T-helper 2 cell (primary cell): ENCODE data around the gene STIMATE.

ENCODE experiments used
- DNase-seq, 5 experiments: peaks; one replicate each; pipeline versions ENCODE4 v3.0.0 to v3.0.0-alpha.2; 2012 to 2022

STIMATE gene

GRCh38 chr3:52816199-52816598, 81.1 kb downstream of the STIMATE start:
- DNase-seq: no peak

DNA sequence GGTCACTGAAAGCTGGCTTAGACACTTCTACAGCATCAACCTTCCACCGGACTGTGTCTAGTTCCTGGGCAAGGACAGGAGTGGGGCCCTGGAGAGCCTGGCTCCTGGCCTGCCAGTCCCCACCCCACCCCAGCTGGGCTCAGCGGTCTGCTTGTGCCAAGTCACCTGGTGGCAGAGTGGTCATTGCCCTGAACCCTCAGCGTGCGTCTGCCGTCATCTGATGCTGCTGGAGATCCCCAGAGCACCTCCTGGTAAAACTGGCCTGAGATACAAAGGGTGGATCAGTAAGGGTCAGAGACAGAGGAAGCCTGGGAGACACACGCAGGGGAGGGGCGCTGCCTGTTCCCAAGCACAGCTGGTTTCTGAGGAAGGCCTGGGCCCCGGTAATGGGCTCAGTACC, 83.5 kb downstream of the STIMATE start:
- no peak for DNase-seq

DNA sequence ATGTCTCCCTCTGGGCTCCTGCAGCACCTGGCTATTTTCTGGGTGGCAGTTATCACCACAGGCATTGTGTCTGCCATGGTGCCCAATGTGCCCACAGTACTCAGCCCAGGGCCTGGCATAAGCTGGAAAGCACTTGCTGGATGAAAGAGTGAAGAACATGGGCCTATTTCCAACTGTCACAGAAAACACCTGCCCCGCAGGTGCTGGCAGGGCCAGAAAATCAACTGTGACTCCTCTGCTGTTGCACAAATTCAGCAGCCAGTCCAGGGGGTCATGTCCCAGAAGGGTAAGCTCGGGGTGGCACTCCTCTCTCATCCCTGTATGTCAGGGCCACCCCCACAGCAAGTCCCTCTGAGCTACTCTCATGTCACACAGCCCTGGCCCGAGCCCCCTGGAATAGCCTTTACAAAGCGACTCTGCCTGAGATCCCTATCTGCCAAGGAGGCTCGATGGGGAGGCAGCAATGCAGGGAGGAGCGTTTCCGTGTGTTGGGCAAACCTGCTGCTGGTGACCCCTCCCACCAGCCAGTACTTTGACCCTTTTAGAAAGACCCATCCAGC, 85.8 kb downstream of the STIMATE start:
- no peak for DNase-seq

DNA sequence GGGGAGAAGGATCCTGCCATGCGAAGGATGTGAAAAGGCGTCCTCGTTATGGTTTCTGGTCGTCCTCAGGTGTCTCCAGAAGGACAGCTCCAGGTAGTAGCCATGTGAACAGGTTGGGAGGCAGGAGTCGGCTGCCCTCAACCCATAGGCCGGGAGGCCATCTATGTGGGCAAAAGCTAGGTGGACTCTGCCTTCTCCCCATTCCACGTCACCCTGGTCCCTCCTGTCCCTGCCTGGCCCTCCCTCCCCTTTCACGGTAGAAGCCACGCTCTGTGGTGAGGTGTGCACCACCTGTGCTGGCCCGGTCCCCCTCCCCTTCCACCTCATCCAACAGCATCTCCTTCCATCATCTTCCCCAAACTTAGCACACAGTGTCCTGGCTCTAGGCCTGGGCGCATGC, 86.4 kb downstream of the STIMATE start:
- DNase-seq: no peak

DNA sequence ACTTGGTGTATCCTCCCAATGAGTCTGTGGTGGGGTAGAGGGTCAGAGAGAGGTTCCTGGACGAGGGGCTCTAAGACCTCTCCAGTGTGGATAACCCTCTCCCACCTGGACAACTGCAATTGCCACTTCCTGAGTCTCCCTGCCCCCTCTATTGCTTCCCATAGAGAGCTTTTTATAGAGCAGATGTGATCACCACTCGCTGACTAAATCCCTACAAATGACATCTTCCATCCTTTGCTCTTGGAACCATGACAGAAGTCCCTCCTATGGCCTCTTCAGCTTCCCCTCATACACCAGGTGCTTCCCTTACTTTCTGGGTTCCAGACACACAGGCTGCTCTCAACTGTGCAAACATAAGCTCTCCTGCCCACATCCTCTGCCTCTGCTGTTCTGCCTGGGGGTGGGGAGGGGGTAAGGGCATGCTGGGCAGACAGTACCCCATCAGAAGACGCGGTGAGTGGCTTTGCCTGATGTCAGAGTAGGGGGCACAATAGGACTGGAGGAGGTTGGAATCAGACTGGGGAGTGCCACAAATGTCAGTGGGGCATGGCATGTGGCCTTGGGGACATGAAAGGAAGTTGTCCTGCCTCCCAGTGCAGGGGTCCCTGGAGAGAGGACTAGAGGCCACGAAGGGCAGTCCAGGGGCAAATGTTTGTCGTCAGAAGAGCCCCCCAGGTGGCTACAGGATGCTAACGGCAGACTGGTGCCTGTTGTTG, 87.5 kb downstream of the STIMATE start:
- DNase-seq: peak in 1 of 5 experiments; percentile 35

GRCh38 chr3:52809149-52809548, 88.2 kb downstream of the STIMATE start:
- DNase-seq: no peak

DNA sequence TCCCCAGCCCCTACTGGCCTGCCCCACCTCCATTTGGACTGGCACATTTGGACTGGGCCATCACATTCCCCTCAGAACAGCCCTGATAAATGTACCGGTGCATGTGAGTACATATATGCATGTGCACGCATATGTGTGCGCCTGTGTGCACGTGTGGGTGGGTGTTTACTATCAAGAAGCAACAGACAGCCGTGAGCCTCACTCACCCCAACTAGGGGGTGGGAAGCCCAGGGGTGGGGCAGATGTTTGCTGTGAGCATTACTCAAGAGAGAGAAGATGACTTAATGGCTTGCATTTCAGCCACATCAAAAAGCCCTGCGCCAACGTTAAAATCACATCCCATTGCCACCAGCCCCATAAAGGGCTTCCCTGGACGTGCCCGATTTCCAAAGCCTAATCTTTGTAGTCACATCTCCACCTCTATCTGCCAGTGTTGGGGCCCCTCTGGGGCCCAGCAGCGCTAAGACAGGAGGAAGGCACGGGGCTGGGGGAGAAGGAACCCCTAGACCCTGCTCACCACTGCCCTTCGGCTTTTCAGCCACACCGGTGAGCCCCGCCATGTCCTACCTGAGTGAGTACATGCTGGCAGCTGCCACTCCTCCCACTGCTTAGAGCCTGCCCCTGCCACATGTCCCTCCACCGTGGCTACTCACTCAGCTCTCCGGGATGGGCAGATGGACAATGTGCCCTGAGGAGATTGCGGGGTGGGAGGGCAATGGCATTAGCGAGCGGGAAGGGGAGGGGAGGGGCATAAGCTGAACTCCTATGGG, 91.9 kb downstream of the STIMATE start:
- no peak for DNase-seq

- no peak for DNase-seq
Measured at GRCh38 chr3:52801839-52802238, 95.5 kb downstream of the STIMATE start.

- no peak for DNase-seq
Measured at GRCh38 chr3:52800079-52800478, 97.3 kb downstream of the STIMATE start.

DNA sequence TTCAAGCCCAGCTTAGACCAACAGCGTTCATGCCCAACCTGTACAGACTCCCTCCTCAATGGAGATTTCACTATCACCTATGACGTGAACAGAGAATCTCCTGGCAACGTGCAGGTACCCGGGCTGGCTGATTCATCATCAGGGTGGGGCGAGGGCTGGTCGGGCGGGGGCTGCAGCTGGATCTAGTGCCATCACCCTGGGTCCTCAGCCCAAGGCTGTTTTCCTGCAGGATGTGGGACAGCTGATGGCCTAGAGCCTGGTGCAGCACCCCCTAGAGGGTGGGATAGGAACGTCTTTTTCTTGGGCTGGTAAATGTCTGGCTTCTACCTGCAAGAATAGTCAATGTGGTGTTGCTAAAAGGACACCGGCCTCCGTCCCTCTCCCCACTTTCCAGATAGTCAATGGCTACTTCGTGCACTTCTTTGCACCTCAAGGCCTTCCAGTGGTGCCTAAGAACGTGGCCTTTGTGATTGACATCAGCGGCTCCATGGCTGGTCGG, 98.3 kb downstream of the STIMATE start:
- DNase-seq: peak in 1 of 5 experiments; percentile 13

- no peak for DNase-seq
Measured at GRCh38 chr3:52798376-52798977, 98.9 kb downstream of the STIMATE start.

DNA sequence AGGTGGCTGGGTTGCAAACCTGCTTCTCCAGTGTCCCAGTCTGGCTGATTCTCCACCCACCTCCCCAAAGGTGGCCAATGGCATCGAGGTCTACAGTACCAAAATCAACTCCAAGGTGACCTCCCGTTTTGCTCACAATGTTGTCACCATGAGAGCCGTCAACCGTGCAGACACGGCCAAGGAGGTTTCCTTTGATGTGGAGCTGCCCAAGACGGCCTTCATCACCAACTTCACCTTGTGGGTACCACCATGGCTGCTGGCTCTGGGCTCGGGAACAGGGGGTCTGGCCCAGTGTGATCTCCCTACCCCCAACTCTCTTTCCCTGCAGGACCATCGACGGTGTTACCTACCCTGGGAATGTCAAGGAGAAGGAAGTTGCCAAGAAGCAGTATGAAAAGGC, 100.9 kb downstream of the STIMATE start:
- DNase-seq: no peak

DNA sequence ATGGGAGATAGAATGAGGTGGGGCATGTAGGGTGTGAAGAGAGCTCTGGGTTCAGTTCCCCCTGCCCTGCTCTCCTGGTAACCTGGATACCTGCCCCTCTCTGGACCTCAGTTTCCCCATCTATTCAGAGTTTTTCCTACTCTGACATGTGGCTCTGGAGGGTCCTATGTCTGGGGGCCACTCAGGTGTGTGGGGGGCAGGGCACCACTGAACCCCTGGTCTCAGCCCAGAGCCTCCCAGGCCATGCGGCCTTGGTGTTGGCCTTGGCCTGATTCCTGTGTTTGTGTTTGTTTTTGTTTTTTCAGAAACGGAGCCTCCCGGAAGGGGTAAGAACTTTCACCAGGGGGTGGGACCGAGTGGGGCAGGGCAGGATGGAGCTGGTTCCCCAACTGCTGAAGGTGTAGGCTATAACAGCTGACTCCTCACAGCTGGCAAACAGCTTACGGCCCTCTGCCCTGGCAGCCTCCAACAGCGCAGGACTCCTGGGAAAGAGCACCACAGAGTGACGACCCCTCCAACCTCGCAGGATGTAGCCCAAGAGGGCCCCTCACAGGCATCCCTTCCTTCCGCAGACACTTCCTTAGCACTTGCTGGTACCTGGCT, 101.9 kb downstream of the STIMATE start:
- DNase-seq: no peak

GRCh38 chr3:52794612-52795099, 102.7 kb downstream of the STIMATE start, which contains the start of gene ITIH3:
ITIH3 (plus strand) TSS chr3:52794796; CDS start chr3:52794804, 8 bp downstream.
- no peak for DNase-seq

DNA sequence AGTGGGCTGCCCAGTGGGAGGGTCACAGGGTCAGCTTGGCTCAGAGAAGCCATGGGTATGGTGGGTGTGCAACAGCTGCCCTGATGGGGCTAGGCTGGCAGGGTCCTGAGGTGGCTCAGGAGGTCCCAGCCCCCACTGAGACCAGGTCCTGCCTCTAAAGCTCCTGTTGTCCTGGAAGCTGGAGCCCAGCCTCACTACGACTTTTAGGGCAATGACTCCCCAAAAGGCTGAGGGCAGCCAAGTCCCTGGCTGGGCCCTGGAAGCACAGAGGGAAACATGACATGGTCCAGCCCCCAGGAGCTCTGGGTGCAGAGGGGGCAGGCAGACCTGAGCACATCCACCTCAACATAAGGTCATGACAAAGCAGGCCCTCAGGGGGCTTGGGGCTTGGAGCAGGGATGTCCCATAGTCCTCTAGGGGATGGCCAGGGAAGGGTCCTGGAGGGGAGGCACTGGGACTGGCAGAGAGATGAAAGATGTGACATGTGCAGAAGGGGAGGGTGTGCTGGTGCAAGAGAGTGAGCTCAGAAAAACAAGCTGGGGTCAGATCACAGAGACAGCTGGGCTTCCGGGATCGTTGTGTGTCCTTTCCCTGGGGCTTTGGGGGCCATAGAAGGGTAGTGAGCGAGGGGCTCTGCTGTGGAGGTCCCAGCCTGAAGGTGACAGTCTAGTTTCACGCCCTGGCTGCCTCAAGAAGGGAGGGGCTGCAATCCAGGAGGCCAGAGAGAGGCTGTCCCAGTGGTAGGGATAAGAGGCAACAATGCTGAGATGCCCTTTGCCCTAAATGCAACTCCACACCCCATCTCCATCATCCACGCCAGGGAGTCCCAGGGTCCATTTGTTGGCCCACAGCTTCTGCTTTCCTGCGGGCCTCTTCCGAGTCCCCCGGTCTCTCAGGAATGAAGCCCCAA, 103.4 kb downstream of the STIMATE start:
- no peak for DNase-seq

DNA sequence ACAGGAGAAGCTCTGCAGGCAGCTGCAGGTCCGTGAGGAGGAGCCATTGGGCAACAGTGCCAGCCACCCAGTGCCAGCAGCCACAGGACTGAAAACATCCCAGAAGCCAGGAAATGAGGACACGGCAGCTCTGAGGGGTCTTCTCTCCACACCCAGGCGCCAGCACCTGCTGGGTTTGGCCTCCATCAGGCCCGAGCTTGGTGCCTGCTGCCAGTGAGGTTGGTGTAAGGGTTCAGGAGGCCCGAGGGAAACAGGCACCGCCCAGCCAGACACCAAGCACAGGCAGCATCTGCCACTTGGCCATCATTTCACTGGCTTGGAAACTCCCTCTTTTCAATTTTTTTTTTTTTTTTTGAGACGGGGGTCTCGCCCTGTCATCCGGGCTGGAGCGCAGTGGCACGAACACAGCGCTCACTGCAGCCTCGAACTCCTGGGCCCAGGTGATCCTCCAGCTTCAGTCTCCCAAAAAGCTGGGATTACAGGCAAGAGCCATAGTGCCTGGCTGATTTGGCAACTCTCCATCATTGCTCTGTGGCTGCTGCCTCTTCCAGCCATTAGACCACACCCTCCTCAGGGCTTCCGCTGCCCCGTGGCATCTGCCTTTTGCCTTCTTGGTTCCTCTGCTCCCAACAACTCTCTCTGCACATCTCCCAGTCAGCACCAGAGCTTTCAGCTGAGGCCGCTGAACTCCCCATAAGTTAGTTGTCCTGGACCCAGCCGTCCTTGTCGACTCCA, 104.2 kb downstream of the STIMATE start:
- DNase-seq: no peak

DNA sequence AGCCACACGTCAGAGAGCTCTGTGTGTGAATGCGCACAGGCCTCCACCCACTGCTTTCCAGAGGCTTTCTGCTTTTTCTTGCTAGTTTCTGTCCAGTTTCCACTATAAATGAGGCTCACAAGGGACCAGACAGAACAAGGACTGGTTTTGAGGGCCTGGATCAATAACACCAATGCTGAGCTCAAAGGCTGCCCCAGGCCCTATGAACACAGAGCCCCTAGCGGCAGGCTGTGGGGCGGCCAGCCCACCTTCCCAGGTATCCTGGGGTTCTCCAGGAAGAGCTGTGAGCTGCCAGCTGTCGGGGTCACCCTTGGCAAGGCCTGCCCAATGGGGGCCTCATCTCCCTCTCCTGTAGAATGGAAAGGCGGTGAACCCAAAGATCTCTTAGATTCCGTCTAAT, 104.9 kb downstream of the STIMATE start:
- DNase-seq: no peak

DNA sequence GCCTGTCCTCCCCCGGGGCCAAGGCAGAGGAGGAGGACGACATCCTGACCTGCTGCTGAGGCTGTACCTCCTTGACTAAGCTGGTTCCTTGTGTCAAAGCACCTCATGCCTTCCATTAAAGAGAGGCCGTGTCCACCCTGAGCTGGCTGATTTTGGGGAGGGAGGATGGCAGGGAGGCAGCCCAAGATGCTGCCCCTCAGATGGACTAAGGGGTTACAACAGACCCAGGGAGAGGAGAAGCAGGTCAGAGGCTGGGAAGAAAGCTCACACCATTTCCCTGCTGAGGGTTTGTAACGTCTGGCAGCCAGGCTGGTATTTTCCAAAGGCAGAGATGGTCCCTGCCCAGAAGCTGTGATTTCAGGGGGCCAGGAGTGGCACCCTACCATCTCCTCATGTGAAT, 105.4 kb downstream of the STIMATE start:
- DNase-seq: no peak

DNA sequence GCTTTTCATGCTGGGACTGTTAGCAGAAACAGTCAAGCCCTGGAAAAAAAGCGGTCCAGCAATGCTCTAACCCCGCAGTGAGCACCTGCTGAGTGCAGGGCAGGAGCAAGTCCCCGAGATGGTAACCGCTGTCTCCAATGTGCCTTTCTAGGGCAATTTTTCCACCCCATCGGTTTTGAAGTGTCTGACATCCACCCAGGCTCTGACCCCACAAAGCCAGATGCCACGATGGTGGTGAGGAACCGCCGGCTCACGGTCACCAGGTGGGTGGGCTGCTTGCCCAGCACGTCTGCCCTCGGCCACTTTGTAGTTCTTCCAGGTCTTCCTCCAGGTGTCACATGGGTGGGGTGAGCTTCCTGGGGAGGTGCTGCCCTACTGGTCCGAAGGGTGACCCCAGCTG, 106.0 kb downstream of the STIMATE start:
- DNase-seq: no peak

DNA sequence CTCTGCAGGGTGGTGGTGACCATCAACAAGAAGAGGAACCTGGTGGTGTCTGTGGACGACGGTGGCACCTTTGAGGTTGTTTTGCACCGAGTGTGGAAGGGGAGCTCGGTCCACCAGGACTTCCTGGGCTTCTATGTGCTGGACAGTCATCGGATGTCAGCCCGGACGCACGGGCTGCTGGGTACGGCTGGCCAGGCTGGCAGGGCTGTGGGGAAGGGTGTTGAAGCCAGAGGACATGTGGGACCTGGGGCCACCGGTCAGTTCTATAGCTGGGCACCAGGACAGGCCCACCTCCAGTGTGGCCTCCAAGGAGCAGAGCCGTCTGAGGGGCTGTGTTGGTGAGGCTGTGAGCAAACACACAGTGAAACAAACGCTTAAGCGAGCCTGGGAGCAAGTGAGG, 106.6 kb downstream of the STIMATE start:
- DNase-seq: no peak

DNA sequence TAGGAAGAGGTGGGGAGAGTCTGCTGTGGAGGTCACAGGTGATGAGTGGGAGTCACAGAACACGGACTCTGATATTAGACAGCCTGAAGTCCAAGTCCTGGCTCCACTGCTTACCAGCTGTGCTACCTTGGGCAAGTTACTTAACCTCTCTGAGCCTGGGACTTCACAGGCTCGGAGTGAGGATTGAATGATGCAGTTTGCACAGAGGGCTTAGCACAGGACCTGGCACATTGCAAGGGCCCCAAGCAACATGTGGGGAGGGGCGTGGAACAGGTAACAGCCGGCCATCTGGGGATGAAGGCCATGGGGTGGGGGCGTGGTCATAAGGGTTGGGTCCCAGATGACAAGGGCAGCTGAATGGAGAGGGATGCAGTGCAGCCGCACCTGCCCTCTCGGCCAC, 107.0 kb downstream of the STIMATE start:
- DNase-seq: no peak
